ENCODE results near the gene P2RX6. TPM values are rescaled to one million over a fixed set of nuclear protein-coding genes. Genes with fewer than 3 reads are reported as not detected.

Gene P2RX6
- total and polyA plus RNA-seq, 9 of the 15 experiments (the other 6 are each of a cell fraction or from before 2014, with no cell fraction given), result 0.01 to 3.9 (median 1.5) TPM; not detected in 1

GRCh38 chr22:21052715-21053459 is 37.9 kb downstream of the P2RX6 start (continued):
- TF ChIP-seq PATZ1 (CRISPR knock-in tag; IDR thresholded peaks at IDR 0.05; ENCODE audit: borderline replicate concordance) (no peak), CHD4 (IDR thresholded peaks at IDR 0.05; ENCODE audit: insufficient read depth, insufficient replicate concordance, low read depth, low read length, poor library complexity, severe bottlenecking) (no peak), HNRNPH1 (optimal IDR thresholded peaks at IDR 0.05; ENCODE audit: low read depth, low read length) (no peak), RBM15 (IDR thresholded peaks at IDR 0.05; ENCODE audit: insufficient read depth, low read length) (no peak), ZBTB9 (CRISPR knock-in tag; IDR thresholded peaks at IDR 0.05) (no peak)

All from K562 (cell line).